CD4-positive, alpha-beta memory T cell (primary cell): Measurements from ENCODE around the gene HID1. TPM values are rescaled to one million over a fixed set of nuclear protein-coding genes. Genes with fewer than 3 reads are reported as not detected.

Source experiments
- CTCF ChIA-PET: fragments of 350-600 bp; sonication (Branson Sonifier 250); formaldehyde crosslinking; loops from one replicate; lab custom pipeline; 2021; ENCODE audit warnings: inconsistent platforms; ENCODE audit not compliant: partially characterized antibody; lab: Charles Lee
- POLR2A ChIA-PET: fragments of 350-600 bp; sonication (Branson Sonifier 250); formaldehyde crosslinking; loops from one replicate; lab custom pipeline; 2021; ENCODE audit not compliant: partially characterized antibody; lab: Charles Lee
- DNase-seq, 5 donors: peaks; one replicate each; pipeline versions ENCODE4 v3.0.0 to v3.0.0-alpha.2; 2020 to 2022; ENCODE audit warnings: mixed read lengths in 1 of 5
- H3K27ac ChIP-seq: one replicate; pipeline ENCODE4 v1.7.0; 2013; ENCODE audit warnings: low read depth, low read length
- H3K27me3 ChIP-seq: 2 replicates; pipeline ENCODE4 v1.7.0; 2013; ENCODE audit warnings: mild to moderate bottlenecking, low read length, moderate library complexity; ENCODE audit not compliant: insufficient read depth
- H3K36me3 ChIP-seq: 2 replicates; pipeline ENCODE4 v1.7.0; 2013; ENCODE audit warnings: mild to moderate bottlenecking, low read length, moderate library complexity; ENCODE audit not compliant: insufficient read depth
- H3K4me1 ChIP-seq: 2 replicates; pipeline ENCODE4 v1.7.0; 2013; ENCODE audit warnings: mild to moderate bottlenecking, low read length, moderate library complexity; ENCODE audit not compliant: insufficient read depth
- H3K4me3 ChIP-seq, 2 donors: one replicate each; pipeline ENCODE4 v1.7.0; 2013; ENCODE audit warnings: low read length in 2 of 2, mild to moderate bottlenecking in 1 of 2
- H3K9me3 ChIP-seq, 2 donors: one replicate each; pipeline ENCODE4 v1.7.0; 2013; ENCODE audit warnings: low read length in 2 of 2, control low read depth in 1 of 2; ENCODE audit not compliant: control insufficient read depth in 1 of 2
- H3K27ac Mint-ChIP-seq, 7 donors: one replicate each; pipeline ENCODE4 v1.8.0; 2020 to 2021; ENCODE audit warnings: mixed read lengths in 7 of 7, mild to moderate bottlenecking in 6 of 7, inconsistent platforms in 3 of 7, moderate library complexity in 3 of 7
- H3K27me3 Mint-ChIP-seq, 2 donors: one replicate each; pipeline ENCODE4 v1.8.0; 2020 to 2021; ENCODE audit warnings: mixed read lengths in 2 of 2
- H3K36me3 Mint-ChIP-seq, 2 donors: one replicate each; pipeline ENCODE4 v1.8.0; 2020 to 2021; ENCODE audit warnings: mixed read lengths in 2 of 2, inconsistent platforms in 1 of 2, mild to moderate bottlenecking in 1 of 2
- H3K4me1 Mint-ChIP-seq, 4 donors: one replicate each; pipeline ENCODE4 v1.8.0; 2020 to 2021; ENCODE audit warnings: mixed read lengths in 4 of 4, mild to moderate bottlenecking in 1 of 4
- H3K4me3 Mint-ChIP-seq, 8 donors: one replicate each; pipeline ENCODE4 v1.8.0; 2020 to 2021; ENCODE audit warnings: mixed read lengths in 8 of 8, mild to moderate bottlenecking in 7 of 8, moderate library complexity in 6 of 8, inconsistent platforms in 3 of 8
- H3K9me3 Mint-ChIP-seq, 8 donors: one replicate each; pipeline ENCODE4 v1.8.0; 2020 to 2021; ENCODE audit warnings: mixed read lengths in 8 of 8, mild to moderate bottlenecking in 5 of 8, inconsistent platforms in 3 of 8, moderate library complexity in 1 of 8
- intact Hi-C: fragments of 100-400 bp; cut with micrococcal nuclease; formaldehyde crosslinking; loops from one replicate; pipeline ENCODE4 v1.15.1; 2023
- polyA plus RNA-seq, 2 donors: library from polyadenylated mRNA; unstranded; fragments of 300-500 nt; fragmentation: Illumina TruSeq; gene quantifications; one replicate each; pipeline ENCODE4 v1.2.3, GENCODE V29; 2021
- total RNA-seq, 2 experiments: library from RNA; stranded (reverse); gene quantifications; one replicate each; pipeline ENCODE4 v1.2.3, GENCODE V29; 2021

Gene HID1
- total and polyA plus RNA-seq, 4 experiments from 2014 or later, result 3.0 to 19.5 (median 11.3) TPM

- H3K4me3 Mint-ChIP-seq, result no peak overlapping the region
- peaks cover 3 to 11% (median 5%) of the 10 kb centered on the region in 4 donors for H3K4me1 Mint-ChIP-seq
- POLR2A ChIA-PET, result no interaction called here
- Histone ChIP-seq H3K4me3 (no peak overlapping the region), H3K27me3 (no peaks in the 10 kb centered on the region), H3K9me3 (no peaks in the 10 kb centered on the region), H3K36me3 (no peaks in the 10 kb centered on the region), H3K27ac (no peak overlapping the region), H3K4me1 (peaks cover 6% of the 10 kb centered on the region)
- no peak overlapping the region for H3K27ac Mint-ChIP-seq
- intact Hi-C loops, result loop anchor here (10.0 kb wide), 1 partner anchor 450 kb away; no protein-coding TSS in a partner anchor
- DNase-seq, result no peak
- H3K9me3 Mint-ChIP-seq, result no peaks in the 10 kb centered on the region
- CTCF ChIA-PET, result interaction anchor here (1.5 to 4.6 kb wide), 5 partner anchors 8 to 236 kb away, joined by 5 to 107 read pairs (median 89); partner anchors contain the start of genes ARMC7, HID1, MRPL58 and NT5C
- no peaks in the 10 kb centered on the region for H3K36me3 Mint-ChIP-seq
- no peaks in the 10 kb centered on the region for H3K27me3 Mint-ChIP-seq
These were observed 8.3 kb downstream of the HID1 start for GRCh38 chr17:74964246-74964761.

GRCh38 chr17:74963656-74964055, 8.9 kb downstream of the HID1 start:
- intact Hi-C loops, result loop anchor here (10.0 kb wide), 1 partner anchor 451 kb away; no protein-coding TSS in a partner anchor
- H3K36me3 Mint-ChIP-seq, result no peaks in the 10 kb centered on the region

GRCh38 chr17:74962622-74963394, 9.8 kb downstream of the HID1 start:
- no peaks in the 10 kb centered on the region for H3K36me3 ChIP-seq
- Mint-ChIP-seq H3K27ac (no peak overlapping the region), H3K36me3 (no peaks in the 10 kb centered on the region), H3K4me3 (no peak overlapping the region), H3K4me1 (peaks cover 4 to 11% (median 8%) of the 10 kb centered on the region in 4 donors), H3K9me3 (no peaks in the 10 kb centered on the region), H3K27me3 (no peaks in the 10 kb centered on the region)
- no peaks in the 10 kb centered on the region for H3K27me3 ChIP-seq
- no peak overlapping the region for H3K4me3 ChIP-seq
- ChIA-PET POLR2A (interaction anchor here (0.9 to 3.1 kb wide), 6 partner anchors 25 to 240 kb away, joined by 3 to 20 read pairs (median 8); partner anchors contain the start of genes CDR2L and MRPL58), CTCF (interaction anchor here (0.8 to 6.6 kb wide), 29 partner anchors 9 to 277 kb away, joined by 3 to 107 read pairs (median 5); partner anchors contain the start of genes ARMC7, CDR2L, HID1 and MRPL58)
- no peak overlapping the region for H3K27ac ChIP-seq
- H3K9me3 ChIP-seq, result no peaks in the 10 kb centered on the region
- H3K4me1 ChIP-seq, result peaks cover 6% of the 10 kb centered on the region
- DNase-seq, result no peak
- intact Hi-C loops, result loop anchor here (10.0 kb wide), 1 partner anchor 452 kb away; no protein-coding TSS in a partner anchor

More at GRCh38 chr17:74963656-74964055, 8.9 kb downstream of the HID1 start:
- H3K27me3 ChIP-seq, result no peaks in the 10 kb centered on the region
- peaks cover 3 to 11% (median 5%) of the 10 kb centered on the region in 4 donors for H3K4me1 Mint-ChIP-seq
- no peak overlapping the region for H3K27ac ChIP-seq
- DNase-seq, result no peak
- H3K27me3 Mint-ChIP-seq, result no peaks in the 10 kb centered on the region
- no peak overlapping the region for H3K4me3 ChIP-seq
- H3K4me1 ChIP-seq, result peaks cover 6% of the 10 kb centered on the region
- no peaks in the 10 kb centered on the region for H3K9me3 Mint-ChIP-seq
- H3K9me3 ChIP-seq, result no peaks in the 10 kb centered on the region
- H3K36me3 ChIP-seq, result no peaks in the 10 kb centered on the region
- no peak overlapping the region for H3K4me3 Mint-ChIP-seq
- no peak overlapping the region for H3K27ac Mint-ChIP-seq
- POLR2A ChIA-PET, result no interaction called here
- CTCF ChIA-PET, result interaction anchor here (0.8 to 4.6 kb wide), 6 partner anchors 9 to 237 kb away, joined by 3 to 107 read pairs (median 56); partner anchors contain the start of genes ARMC7, HID1, MRPL58 and NT5C

GRCh38 chr17:74961657-74962350, 10.8 kb downstream of the HID1 start:
- H3K27ac ChIP-seq, result no peak overlapping the region
- ChIA-PET CTCF (interaction anchor here (0.7 to 6.6 kb wide), 70 partner anchors 10 to 450 kb away, joined by 3 to 107 read pairs (median 5); partner anchors contain the start of genes ARMC7, CDR2L, HID1 and MIF4GD), POLR2A (interaction anchor here (0.9 to 3.1 kb wide), 14 partner anchors 9 to 451 kb away, joined by 3 to 20 read pairs (median 4); partner anchors contain the start of genes CDR2L, MIF4GD, MRPL58 and SLC16A5)
- H3K27me3 ChIP-seq, result no peaks in the 10 kb centered on the region
- no peaks in the 10 kb centered on the region for H3K36me3 ChIP-seq
- Mint-ChIP-seq H3K4me3 (peak overlapping the region in 1 of 8 donors; percentile 31), H3K36me3 (no peaks in the 10 kb centered on the region), H3K27me3 (no peaks in the 10 kb centered on the region), H3K4me1 (peaks cover 4 to 13% (median 8%) of the 10 kb centered on the region in 4 donors), H3K9me3 (no peaks in the 10 kb centered on the region), H3K27ac (peak overlapping the region in 2 of 7 donors; percentile 59 to 66)
- H3K4me1 ChIP-seq, result peaks cover 6% of the 10 kb centered on the region
- no peak overlapping the region for H3K4me3 ChIP-seq
- no peaks in the 10 kb centered on the region for H3K9me3 ChIP-seq
- DNase-seq, result peak; percentile 76 to 80 (median 77)
- intact Hi-C loops, result loop anchor here (1.0 to 10.0 kb wide), 8 partner anchors 44 to 453 kb away; partner anchors contain the start of genes ARMC7 and MRPL58

GRCh38 chr17:74960570-74961342, 11.8 kb downstream of the HID1 start:
- Mint-ChIP-seq H3K36me3 (no peaks in the 10 kb centered on the region), H3K27ac (peak overlapping the region in 3 of 7 donors; percentile 41 to 54 (median 48)), H3K4me1 (peaks cover 4 to 13% (median 8%) of the 10 kb centered on the region in 4 donors), H3K9me3 (no peaks in the 10 kb centered on the region), H3K27me3 (no peaks in the 10 kb centered on the region), H3K4me3 (no peak overlapping the region)
- H3K27me3 ChIP-seq, result no peaks in the 10 kb centered on the region
- POLR2A ChIA-PET, result interaction anchor here (1.0 to 3.1 kb wide), 11 partner anchors 10 to 452 kb away, joined by 3 to 20 read pairs (median 6); partner anchors contain the start of genes CDR2L, MIF4GD, MRPL58 and SLC16A5
- peaks cover 6% of the 10 kb centered on the region for H3K4me1 ChIP-seq
- no peak overlapping the region for H3K27ac ChIP-seq
- no peak overlapping the region for H3K4me3 ChIP-seq
- peak; percentile 25 to 64 (median 33) for DNase-seq
- no peaks in the 10 kb centered on the region for H3K9me3 ChIP-seq
- intact Hi-C loops, result loop anchor here (1.0 to 10.0 kb wide), 8 partner anchors 46 to 454 kb away; partner anchors contain the start of genes ARMC7 and MRPL58
- no peaks in the 10 kb centered on the region for H3K36me3 ChIP-seq
- CTCF ChIA-PET, result interaction anchor here (0.7 to 6.6 kb wide), 58 partner anchors 9 to 495 kb away, joined by 3 to 107 read pairs (median 5); partner anchors contain the start of genes ARMC7, CDR2L, HID1 and MIF4GD
